MV-4-11 (cell line): ENCODE measurements around the gene ADGRA3.
A peak's percentile ranks its signal among the peaks of the same experiment; 100 is the strongest.

Experiments used
- DNase-seq: peaks from one replicate; lab custom pipeline; 2025; lab: John Stamatoyannopoulos, UW

The ADGRA3 gene

DNA sequence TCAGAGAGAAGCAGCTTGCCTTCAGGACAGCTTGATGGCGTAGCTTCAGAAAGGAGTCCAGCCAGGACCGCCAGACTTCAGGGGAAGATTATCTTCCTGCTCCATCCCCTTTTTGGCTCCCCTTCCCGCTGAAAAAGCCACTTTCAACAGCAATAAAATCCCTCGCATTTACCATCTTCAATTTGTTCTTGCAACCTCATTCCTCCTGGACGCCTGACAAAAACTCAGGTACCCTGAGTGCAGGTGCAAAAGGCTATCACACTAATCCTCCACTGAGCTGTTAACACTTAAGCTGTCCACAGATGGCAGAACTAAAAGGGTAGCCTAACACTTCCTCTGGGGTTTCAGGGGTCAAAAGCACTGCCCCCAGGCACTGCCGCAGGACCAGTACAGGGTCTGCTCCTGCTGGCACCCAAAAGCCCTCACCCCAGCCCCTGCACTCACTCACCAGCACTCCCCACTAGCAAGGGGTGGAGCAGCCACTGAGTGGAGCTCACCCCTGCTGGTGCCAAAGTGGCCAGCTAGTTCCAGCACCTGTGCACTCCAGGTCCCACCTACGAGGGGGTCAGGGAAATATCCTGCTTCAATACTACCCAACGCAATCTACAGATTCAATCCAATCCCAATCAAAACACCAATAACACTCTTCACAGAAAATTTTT, 145.8 kb downstream of the ADGRA3 start:
- DNase-seq = no peak

DNA sequence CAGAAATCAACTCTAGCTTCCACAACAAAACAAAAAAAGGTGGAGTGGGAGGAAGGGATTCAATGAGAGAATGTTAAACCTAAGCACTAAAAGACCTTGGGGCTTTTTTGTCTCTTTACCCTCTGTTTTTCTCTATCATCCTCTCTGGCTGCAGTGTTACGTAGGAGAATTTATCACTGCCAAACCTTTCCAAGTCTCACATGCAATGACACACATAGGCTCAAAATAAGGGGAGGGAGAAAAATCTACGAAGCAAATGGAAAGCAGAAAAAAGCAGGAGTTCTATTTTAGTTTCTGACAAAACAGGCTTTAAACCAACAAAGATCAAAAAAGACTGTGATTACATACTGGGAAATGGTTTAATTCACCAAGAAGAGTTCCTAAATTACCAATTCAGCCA, 152.1 kb downstream of the ADGRA3 start:
- no peak for DNase-seq

GRCh38 chr4:22363036-22363435, 152.8 kb downstream of the ADGRA3 start:
- no peak for DNase-seq

DNA sequence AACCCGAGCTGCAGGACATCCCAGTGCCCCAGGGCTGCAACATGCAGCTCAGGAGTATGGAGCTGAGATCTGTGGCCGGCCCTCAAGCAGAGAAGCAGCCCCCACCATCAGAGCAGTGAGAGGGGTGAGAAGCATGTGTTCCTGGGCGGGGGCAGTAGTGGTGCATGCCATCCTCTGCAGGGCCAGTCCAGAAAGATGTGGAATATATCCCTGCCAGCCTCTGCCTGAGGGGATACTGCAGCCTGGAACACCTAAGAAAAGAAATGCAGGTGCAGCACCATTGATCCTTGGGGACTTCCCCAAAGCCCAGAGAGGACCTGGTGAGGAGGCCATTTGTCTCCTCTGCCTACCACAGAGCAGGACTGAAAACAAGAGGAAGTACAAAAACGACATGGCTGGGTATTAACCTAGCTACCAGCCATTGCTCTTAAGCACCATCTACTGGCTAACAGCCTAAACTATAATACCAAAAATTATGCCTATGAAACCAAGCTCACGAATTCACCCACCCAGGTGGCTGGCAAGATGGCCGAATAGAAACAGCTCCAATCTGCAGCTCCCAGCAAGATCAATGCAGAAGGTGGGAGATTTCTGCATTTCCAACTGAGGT, 158.8 kb downstream of the ADGRA3 start:
- DNase-seq = peak; percentile 61

- DNase-seq = no peak
These were observed 167.5 kb downstream of the ADGRA3 start for GRCh38 chr4:22348410-22348809.

GRCh38 chr4:22345678-22346077, 170.2 kb downstream of the ADGRA3 start:
- no peak for DNase-seq

DNA sequence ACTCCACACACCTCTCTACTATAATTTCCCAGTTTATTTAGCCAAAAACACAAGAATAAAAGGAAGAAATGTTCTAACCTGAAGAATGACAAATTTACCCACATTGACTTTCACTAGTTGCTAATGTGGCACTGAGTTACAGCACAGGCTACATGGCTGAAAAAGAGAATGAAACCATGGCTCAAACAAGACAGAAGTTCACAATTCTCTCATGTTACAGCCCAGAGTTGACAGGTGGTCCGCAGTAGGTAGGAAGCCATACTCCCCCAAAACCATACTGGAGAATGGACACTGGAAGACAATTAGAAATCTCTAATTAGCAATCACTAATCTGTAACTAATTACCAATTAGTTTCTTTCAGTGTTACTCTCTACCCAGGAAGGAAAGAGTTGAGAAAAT, 170.8 kb downstream of the ADGRA3 start:
- no peak for DNase-seq

DNA sequence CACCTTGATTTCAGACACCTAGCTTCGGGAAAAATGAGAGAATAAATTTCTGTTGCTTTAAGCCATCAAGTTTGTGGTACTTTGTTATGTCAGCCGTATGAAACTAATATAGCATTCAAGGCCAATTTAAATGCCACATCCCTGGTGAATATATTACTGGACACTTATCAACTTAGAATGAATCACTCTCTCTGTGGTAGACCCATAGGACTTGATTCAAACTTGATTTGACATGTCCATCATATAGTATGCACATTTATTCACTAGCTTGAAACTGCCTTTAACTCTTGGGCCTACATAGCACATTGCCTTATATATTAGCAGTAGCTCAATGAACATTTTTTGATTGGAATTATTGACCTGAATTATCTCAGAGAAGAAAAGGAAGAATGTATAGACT, 172.3 kb downstream of the ADGRA3 start:
- no peak for DNase-seq

GRCh38 chr4:22339491-22339890, 176.4 kb downstream of the ADGRA3 start:
- no peak for DNase-seq

DNA sequence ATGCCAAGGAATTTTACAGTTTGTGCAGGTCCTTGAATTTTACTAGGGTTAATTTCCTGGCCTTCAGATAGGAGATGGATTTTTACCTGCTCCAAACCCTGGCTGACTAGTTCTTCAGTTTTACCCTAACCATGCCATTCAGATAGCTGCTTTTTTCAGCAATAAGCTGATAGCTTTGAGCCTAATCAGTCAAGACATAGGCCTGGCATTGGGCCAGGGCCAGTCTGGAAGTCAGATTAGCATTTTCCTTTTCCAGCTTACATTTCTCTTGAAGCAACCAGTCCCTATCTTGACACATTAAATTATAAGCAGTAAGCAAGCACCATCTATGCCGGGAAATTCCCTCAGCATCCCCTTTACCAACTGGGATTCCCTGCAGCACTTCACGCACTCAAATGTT, 177.1 kb downstream of the ADGRA3 start:
- DNase-seq = no peak
